ENCODE measurements around the gene PYHIN1. TPM values are rescaled to one million over a fixed set of nuclear protein-coding genes. Genes with fewer than 3 reads are reported as not detected.
A peak's percentile ranks its signal among the peaks of the same experiment; 100 is the strongest.

The PYHIN1 gene
- 0.44 TPM in 1 of 2 replicates, not detected in the other for total RNA-seq (2022)
- percentile 19 among the genes with signal in this experiment for Bru-seq, nascent RNA
- BruChase-seq, experiment 1, labeled RNA remaining after a 6-hour chase, result percentile 28 among the genes with signal in this experiment
- BruChase-seq, experiment 2, labeled RNA remaining after a 2-hour chase, result percentile 24 among the genes with signal in this experiment
- long read RNA-seq, result 0 reads

DNA sequence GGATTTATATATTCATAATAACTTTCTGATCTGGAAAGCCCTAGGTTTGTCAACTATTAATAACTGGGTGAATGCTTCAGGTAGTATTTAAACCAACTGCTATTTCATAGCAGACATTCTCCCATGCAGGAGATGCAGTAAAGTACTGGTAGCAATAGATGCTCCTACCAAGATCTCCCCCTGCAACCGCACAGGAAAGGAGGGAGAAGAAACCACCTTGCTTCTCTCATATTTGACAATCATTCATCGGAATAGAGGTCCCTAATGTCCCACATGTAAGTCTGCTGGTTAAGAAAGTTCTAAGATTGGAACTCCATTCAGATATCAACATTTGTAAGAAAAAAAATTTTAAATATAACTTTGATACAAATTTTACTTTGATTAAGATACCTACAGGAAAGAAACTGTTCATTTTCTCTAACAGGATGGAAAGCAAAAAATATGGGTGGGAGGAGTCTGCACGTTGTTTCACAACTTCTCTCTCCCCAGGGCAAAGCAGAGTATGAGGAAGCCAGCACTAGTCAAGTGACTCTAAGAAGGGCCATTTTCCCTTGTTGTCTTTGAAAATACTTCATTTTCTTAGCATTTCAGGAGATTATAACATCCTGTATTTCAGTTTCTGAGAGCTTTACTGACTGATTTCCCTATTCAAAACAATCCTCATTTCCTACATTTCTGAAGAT is at the start of gene PYHIN1:
PYHIN1 (plus strand) TSS at position 498 of the 683 bp plus-strand sequence. CDS start 5,359 bp downstream, outside the sequence.
- H3K36me3 Mint-ChIP-seq (ENCODE audit: insufficient read depth, unreplicated experiment), result no peaks in the 10 kb centered on the region
- intact Hi-C loops (cut with micrococcal nuclease), result no loop called here
- DNase-seq (ENCODE audit: unreplicated experiment), result no peak
- peaks cover 25% of the 10 kb centered on the region for H3K27me3 Mint-ChIP-seq (ENCODE audit: insufficient read depth, unreplicated experiment)
- TF ChIP-seq, protein P1, sequence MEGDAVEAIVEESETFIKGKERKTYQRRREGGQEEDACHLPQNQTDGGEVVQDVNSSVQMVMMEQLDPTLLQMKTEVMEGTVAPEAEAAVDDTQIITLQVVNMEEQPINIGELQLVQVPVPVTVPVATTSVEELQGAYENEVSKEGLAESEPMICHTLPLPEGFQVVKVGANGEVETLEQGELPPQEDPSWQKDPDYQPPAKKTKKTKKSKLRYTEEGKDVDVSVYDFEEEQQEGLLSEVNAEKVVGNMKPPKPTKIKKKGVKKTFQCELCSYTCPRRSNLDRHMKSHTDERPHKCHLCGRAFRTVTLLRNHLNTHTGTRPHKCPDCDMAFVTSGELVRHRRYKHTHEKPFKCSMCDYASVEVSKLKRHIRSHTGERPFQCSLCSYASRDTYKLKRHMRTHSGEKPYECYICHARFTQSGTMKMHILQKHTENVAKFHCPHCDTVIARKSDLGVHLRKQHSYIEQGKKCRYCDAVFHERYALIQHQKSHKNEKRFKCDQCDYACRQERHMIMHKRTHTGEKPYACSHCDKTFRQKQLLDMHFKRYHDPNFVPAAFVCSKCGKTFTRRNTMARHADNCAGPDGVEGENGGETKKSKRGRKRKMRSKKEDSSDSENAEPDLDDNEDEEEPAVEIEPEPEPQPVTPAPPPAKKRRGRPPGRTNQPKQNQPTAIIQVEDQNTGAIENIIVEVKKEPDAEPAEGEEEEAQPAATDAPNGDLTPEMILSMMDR (IDR thresholded peaks at IDR 0.05; ENCODE audit: unreplicated experiment), result no peak
- POLR2A ChIA-PET, result interaction anchor here (0.6 kb wide), 2 partner anchors 910 to 1813 kb away, joined by 3 to 4 read pairs; no protein-coding TSS in a partner anchor
- CTCF ChIA-PET, result no interaction called here
- H3K9me3 Mint-ChIP-seq (ENCODE audit: unreplicated experiment), result peaks cover 10% of the 10 kb centered on the region
- H3K4me1 Mint-ChIP-seq (ENCODE audit: insufficient read depth, unreplicated experiment), result peaks cover 10% of the 10 kb centered on the region
- H3K27ac Mint-ChIP-seq (ENCODE audit: low read depth, unreplicated experiment), result no peak within 1 kb of the TSS
- no TSS peak for BruUV-seq (replicated peaks)
- peak within 1 kb of the TSS; percentile 6 for H3K4me3 Mint-ChIP-seq (ENCODE audit: unreplicated experiment)

DNA sequence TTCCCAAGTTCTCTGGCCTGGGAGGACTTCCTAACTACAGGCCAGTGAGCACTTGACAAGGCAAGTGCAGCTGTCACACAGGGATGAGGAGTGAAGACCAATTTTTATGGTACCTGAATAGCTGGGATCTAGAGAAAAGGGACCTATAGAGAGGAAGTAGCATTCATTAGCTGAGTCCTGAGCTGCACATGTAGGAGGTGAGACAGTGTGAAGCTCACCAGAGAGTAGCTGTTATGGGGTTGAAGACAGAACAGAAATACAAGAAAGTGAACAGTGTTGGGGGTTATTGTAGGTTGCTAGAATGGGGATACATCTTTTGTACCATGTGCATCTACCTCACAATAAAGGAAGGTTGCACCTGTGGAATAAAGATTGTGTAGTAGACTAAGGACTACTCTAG is 37.7 kb upstream of the PYHIN1 start:
- Mint-ChIP-seq H3K4me3 (ENCODE audit: unreplicated experiment) (no peak overlapping the region), H3K4me1 (ENCODE audit: insufficient read depth, unreplicated experiment) (no peaks in the 10 kb centered on the region), H3K9me3 (ENCODE audit: unreplicated experiment) (no peaks in the 10 kb centered on the region), H3K36me3 (ENCODE audit: insufficient read depth, unreplicated experiment) (no peaks in the 10 kb centered on the region), H3K27ac (ENCODE audit: low read depth, unreplicated experiment) (no peak overlapping the region), H3K27me3 (ENCODE audit: insufficient read depth, unreplicated experiment) (peaks cover 48% of the 10 kb centered on the region)
- intact Hi-C loops (cut with micrococcal nuclease), result no loop called here
- ChIA-PET POLR2A (no interaction called here), CTCF (no interaction called here)
- DNase-seq (ENCODE audit: unreplicated experiment), result no peak
- no TSS peak for BruUV-seq (replicated peaks)
- TF ChIP-seq, protein P1 (IDR thresholded peaks at IDR 0.05; ENCODE audit: unreplicated experiment), result no peak

DNA sequence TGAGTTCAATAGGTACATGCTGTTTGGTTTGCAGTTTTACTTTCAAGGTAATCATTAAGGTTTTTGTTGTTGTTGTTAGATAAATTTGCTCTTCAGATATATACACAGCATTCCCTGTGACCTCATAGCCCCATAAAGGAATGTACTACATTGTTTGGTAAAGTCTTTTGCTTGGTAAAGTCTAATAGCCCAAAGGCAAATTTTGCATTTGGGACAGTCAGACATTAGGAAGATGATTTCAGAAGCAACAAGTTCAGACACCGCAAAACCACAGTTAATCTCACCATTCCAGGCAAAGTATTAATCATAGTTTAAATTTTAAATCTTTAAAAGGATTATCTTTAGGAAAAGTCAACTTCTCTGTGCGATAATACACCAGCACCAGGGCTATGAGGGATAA is 32.6 kb upstream of the PYHIN1 start:
- BruUV-seq (replicated peaks), result no TSS peak
- no peaks in the 10 kb centered on the region for H3K36me3 Mint-ChIP-seq (ENCODE audit: insufficient read depth, unreplicated experiment)
- H3K27ac Mint-ChIP-seq (ENCODE audit: low read depth, unreplicated experiment), result no peak overlapping the region
- TF ChIP-seq, protein P1 (IDR thresholded peaks at IDR 0.05; ENCODE audit: unreplicated experiment), result no peak
- intact Hi-C loops (cut with micrococcal nuclease), result no loop called here
- H3K27me3 Mint-ChIP-seq (ENCODE audit: insufficient read depth, unreplicated experiment), result peaks cover 80% of the 10 kb centered on the region
- H3K9me3 Mint-ChIP-seq (ENCODE audit: unreplicated experiment), result no peaks in the 10 kb centered on the region
- no peak for DNase-seq (ENCODE audit: unreplicated experiment)
- no peak overlapping the region for H3K4me3 Mint-ChIP-seq (ENCODE audit: unreplicated experiment)
- POLR2A ChIA-PET, result no interaction called here
- H3K4me1 Mint-ChIP-seq (ENCODE audit: insufficient read depth, unreplicated experiment), result no peaks in the 10 kb centered on the region
- CTCF ChIA-PET, result no interaction called here

DNA sequence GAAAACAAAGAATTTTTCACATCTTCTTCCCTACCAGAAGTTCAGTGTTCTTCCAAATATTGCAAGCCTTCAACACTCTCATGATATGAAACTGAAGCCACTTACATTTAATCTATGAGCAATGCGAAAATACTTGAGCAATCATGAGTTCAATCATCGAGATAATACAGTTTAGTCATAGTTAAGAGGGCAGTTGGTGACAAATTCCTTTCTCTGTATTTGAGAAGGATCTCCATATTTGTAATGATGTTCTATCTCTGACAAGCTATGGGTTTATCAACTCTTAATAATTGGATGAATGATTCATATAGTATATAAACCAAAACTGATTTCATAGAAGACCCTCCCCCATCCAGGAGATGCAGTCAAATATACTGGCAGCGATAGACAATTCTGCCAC is 29.7 kb upstream of the PYHIN1 start:
- POLR2A ChIA-PET, result interaction anchor here (1.4 kb wide), 1 partner anchor 17 kb away, joined by 3 read pairs; no protein-coding TSS in a partner anchor
- no peak for DNase-seq (ENCODE audit: unreplicated experiment)
- H3K36me3 Mint-ChIP-seq (ENCODE audit: insufficient read depth, unreplicated experiment), result no peaks in the 10 kb centered on the region
- no peak overlapping the region for H3K27ac Mint-ChIP-seq (ENCODE audit: low read depth, unreplicated experiment)
- TF ChIP-seq, protein P1 (IDR thresholded peaks at IDR 0.05; ENCODE audit: unreplicated experiment), result no peak
- peaks cover 77% of the 10 kb centered on the region for H3K27me3 Mint-ChIP-seq (ENCODE audit: insufficient read depth, unreplicated experiment)
- H3K9me3 Mint-ChIP-seq (ENCODE audit: unreplicated experiment), result no peaks in the 10 kb centered on the region
- no peak overlapping the region for H3K4me3 Mint-ChIP-seq (ENCODE audit: unreplicated experiment)
- H3K4me1 Mint-ChIP-seq (ENCODE audit: insufficient read depth, unreplicated experiment), result no peaks in the 10 kb centered on the region
- no TSS peak for BruUV-seq (replicated peaks)
- intact Hi-C loops (cut with micrococcal nuclease), result no loop called here
- CTCF ChIA-PET, result interaction anchor here (0.7 kb wide), 1 partner anchor 405 kb away, joined by 6 read pairs; no protein-coding TSS in a partner anchor

Data from MCF 10A (cell line).